A549 (cell line): Measurements from ENCODE around the gene ITGAV. TPM values are rescaled to one million over a fixed set of nuclear protein-coding genes. Genes with fewer than 3 reads are reported as not detected.

Source experiments
- ATAC-seq, 2 experiments: fragments of 200-7000 bp in 1 of 2; fragments of >200 bp in 1 of 2; cut with Nextera tagmentation in 1 of 2; cut with Tn5 transposase in 1 of 2; 3 replicates each; pipeline versions ENCODE4 v1.8.0 to v1.9.1; 2018 to 2020; ENCODE audit warnings: mild to moderate bottlenecking in 1 of 2, moderate library complexity in 1 of 2
- CTCF ChIA-PET: fragments of 300-600 bp; sonication (Branson Sonifier 250); formaldehyde crosslinking; extraction: SDS; loops from one replicate; lab custom pipeline; 2021; ENCODE audit warnings: antibody characterized with exemption, inconsistent platforms; lab: Yijun Ruan, JAX
- POLR2A ChIA-PET: fragments of 350-600 bp; formaldehyde crosslinking; extraction: SDS; loops from one replicate; lab custom pipeline; 2021; ENCODE audit warnings: antibody characterized with exemption, inconsistent platforms; lab: Yijun Ruan, JAX
- DNase-seq, 2 experiments: peaks; one replicate each; pipeline versions ENCODE4 v3.0.0 to v3.0.0-alpha.2; 2011 to 2016; ENCODE audit warnings: low read depth in 1 of 2, low spot score in 1 of 2
- FAIRE-seq: peaks from 2 replicates; lab custom pipeline; 2011; peaks lifted over from hg19 to GRCh38; lab: Jason Lieb, UNC
- H3K27ac ChIP-seq, 2 experiments: fragments of >200 bp; sonication (Bioruptor Twin); formaldehyde crosslinking; 3 replicates each; pipeline ENCODE4 v1.5.1; 2016 to 2017
- H3K4me1 ChIP-seq: fragments of >200 bp; sonication (Bioruptor Twin); formaldehyde crosslinking; 3 replicates; pipeline ENCODE4 v1.6.1; 2016
- H3K4me2 ChIP-seq: fragments of >200 bp; sonication (Bioruptor Twin); formaldehyde crosslinking; 3 replicates; pipeline ENCODE4 v1.6.1; 2016
- H3K4me3 ChIP-seq: fragments of >200 bp; sonication (Bioruptor Twin); formaldehyde crosslinking; 3 replicates; pipeline ENCODE4 v1.5.1; 2016
- H3K9me3 ChIP-seq: fragments of >200 bp; sonication (Bioruptor Twin); formaldehyde crosslinking; 3 replicates; pipeline ENCODE4 v1.6.1; 2016
- CBX2 ChIP-seq: fragments of 200-600 bp; sonication (generic); IDR thresholded peaks from 2 replicates; pipeline ENCODE4 v1.6.1; 2016; ENCODE audit warnings: low read depth, mild to moderate bottlenecking, borderline replicate concordance
- CHD4 ChIP-seq: fragments of 200-600 bp; sonication (generic); IDR thresholded peaks from 2 replicates; pipeline ENCODE4 v1.6.1; 2016; ENCODE audit warnings: antibody characterized with exemption, mild to moderate bottlenecking, borderline replicate concordance
- E2F6 ChIP-seq: IDR thresholded peaks from 2 replicates; pipeline ENCODE4 v1.6.1; 2012; ENCODE audit warnings: low read depth, borderline replicate concordance
- EHF ChIP-seq: fragments of 250-450 bp; sonication (Bioruptor Pico); IDR thresholded peaks from 2 replicates; pipeline ENCODE4 v1.5.0; 2020; ENCODE audit warnings: mild to moderate bottlenecking
- FOSB ChIP-seq: fragments of 250-450 bp; sonication (Bioruptor Pico); IDR thresholded peaks from 2 replicates; pipeline ENCODE4 v1.5.0; 2020; ENCODE audit warnings: mild to moderate bottlenecking, moderate library complexity
- FOSL2 ChIP-seq, 2 experiments: fragments of 450-650 bp in 1 of 2; fragments of >200 bp in 1 of 2; sonication (Bioruptor Twin) in 1 of 2; formaldehyde crosslinking; IDR thresholded peaks; 2 replicates each; pipeline versions ENCODE4 v1.5.0 to v1.6.1; 2016 to 2020; ENCODE audit warnings: mild to moderate bottlenecking in 1 of 2, moderate library complexity in 1 of 2
- GATA3 ChIP-seq: IDR thresholded peaks from 2 replicates; pipeline ENCODE4 v1.6.1; 2012; ENCODE audit warnings: borderline replicate concordance
- HES2 ChIP-seq: fragments of >200 bp; sonication (Bioruptor Twin); formaldehyde crosslinking; IDR thresholded peaks from 2 replicates; pipeline ENCODE4 v1.6.1; 2016
- HMGXB4 ChIP-seq: fragments of 250-450 bp; sonication (Bioruptor Pico); IDR thresholded peaks from 2 replicates; pipeline ENCODE4 v1.5.0; 2021; ENCODE audit warnings: mild to moderate bottlenecking, moderate library complexity, borderline replicate concordance
- HOXA7 ChIP-seq: fragments of 250-450 bp; sonication (Bioruptor Pico); IDR thresholded peaks from 2 replicates; pipeline ENCODE4 v1.5.0; 2020; ENCODE audit warnings: mild to moderate bottlenecking, moderate library complexity
- JUNB ChIP-seq: fragments of >200 bp; sonication (Bioruptor Twin); formaldehyde crosslinking; IDR thresholded peaks from 2 replicates; pipeline ENCODE4 v1.6.1; 2016
- KDM1A ChIP-seq: fragments of 200-600 bp; sonication (generic); IDR thresholded peaks from 2 replicates; pipeline ENCODE4 v1.6.1; 2016; ENCODE audit warnings: low read depth, mild to moderate bottlenecking
- KDM5A ChIP-seq: fragments of 200-600 bp; sonication (generic); IDR thresholded peaks from 2 replicates; pipeline ENCODE4 v1.6.1; 2016; ENCODE audit warnings: antibody characterized with exemption, mild to moderate bottlenecking
- MAFK ChIP-seq: fragments of 450-650 bp; IDR thresholded peaks from 2 replicates; pipeline ENCODE4 v1.6.1; 2014; ENCODE audit not compliant: partially characterized antibody
- MYC ChIP-seq: IDR thresholded peaks from 2 replicates; pipeline ENCODE4 v1.6.1; 2012; ENCODE audit warnings: mild to moderate bottlenecking, inconsistent platforms, low read length, improper control_type of control experiment, borderline replicate concordance
- PHF8 ChIP-seq: fragments of 200-600 bp; sonication (generic); IDR thresholded peaks from 2 replicates; pipeline ENCODE4 v1.6.1; 2016; ENCODE audit warnings: low read depth, mild to moderate bottlenecking, antibody characterized with exemption, moderate library complexity, borderline replicate concordance
- POLR2A ChIP-seq: IDR thresholded peaks from 2 replicates; pipeline ENCODE4 v1.6.1; 2012; ENCODE audit warnings: mild to moderate bottlenecking, low read length
- REST ChIP-seq: fragments of 200-600 bp; sonication (generic); IDR thresholded peaks from 2 replicates; pipeline ENCODE4 v1.6.1; 2016; ENCODE audit warnings: antibody characterized with exemption, mild to moderate bottlenecking, moderate library complexity
- RNF2 ChIP-seq: fragments of 200-600 bp; sonication (generic); IDR thresholded peaks from 2 replicates; pipeline ENCODE4 v1.6.1; 2016; ENCODE audit warnings: low read depth, mild to moderate bottlenecking, antibody characterized with exemption, moderate library complexity, borderline replicate concordance
- SMC3 ChIP-seq: fragments of >200 bp; sonication (Bioruptor Twin); formaldehyde crosslinking; IDR thresholded peaks from 3 replicates; pipeline ENCODE4 v1.6.1; 2018; ENCODE audit warnings: inconsistent platforms
- WGBS: methylation state at CpG from one replicate; pipeline ENCODE4 v1.1.6; 2017; ENCODE audit errors: missing lambda C conversion rate; 5-methylcytosine and 5-hydroxymethylcytosine counted together
- polyA plus RNA-seq, 4 experiments: library from polyadenylated mRNA; depleted of rRNA in 3 of 4; stranded (reverse); fragments of >200 nt; fragmentation: RNase III in 1 of 4; extraction: RNeasy Plus Mini Kit Qiagen cat#74134 plus additional on column Dnase treatment in 1 of 4; gene quantifications; 2 replicates in 3 of 4; 3 replicates in 1 of 4; pipeline ENCODE4 v1.2.3, GENCODE V29; 2011 to 2017

Gene ITGAV
- polyA plus RNA-seq, 2 of the 4 experiments (the other 2 are of a cell fraction) = 93.3 to 148 TPM

- FAIRE-seq (no peak), ATAC-seq (no peak), DNase-seq (no peak)
- no peak overlapping the region for H3K27ac ChIP-seq
- no peak for TF ChIP-seq MAFK
- TF ChIP-seq JUNB = no peak
- no peak for TF ChIP-seq HMGXB4 (CRISPR knock-in tag)
- no peak overlapping the region for H3K4me3 ChIP-seq
- POLR2A ChIA-PET = no interaction called here
- peaks cover 17% of the 10 kb centered on the region; the same call in 1 of the 3 replicates for H3K4me1 ChIP-seq
- CTCF ChIA-PET = interaction anchor here (1.5 to 2.4 kb wide), 2 partner anchors 25 to 114 kb away, joined by 5 to 8 read pairs; no protein-coding TSS in a partner anchor
- no peaks in the 10 kb centered on the region for H3K9me3 ChIP-seq
- no peak overlapping the region for H3K4me2 ChIP-seq
- 94% methylated on average over 4 of the region's 4 CpGs for WGBS
These were observed 27.3 kb downstream of the ITGAV start for GRCh38 chr2:186617148-186617547.

- H3K4me2 ChIP-seq = no peak overlapping the region
- H3K9me3 ChIP-seq = no peaks in the 10 kb centered on the region
- H3K4me3 ChIP-seq = no peak overlapping the region
- FAIRE-seq (no peak), ATAC-seq (no peak), DNase-seq (no peak)
- H3K4me1 ChIP-seq = peaks cover 10% of the 10 kb centered on the region; the same call in 1 of the 3 replicates
- no peak overlapping the region for H3K27ac ChIP-seq
- TF ChIP-seq GATA3 (no peak), SMC3 (no peak)
- CTCF ChIA-PET = interaction anchor here (1.5 to 2.4 kb wide), 2 partner anchors 24 to 114 kb away, joined by 5 to 8 read pairs; no protein-coding TSS in a partner anchor
- WGBS = 97% methylated on average over 1 of the region's 1 CpG
- POLR2A ChIA-PET = no interaction called here
These were observed 27.9 kb downstream of the ITGAV start for GRCh38 chr2:186617771-186618170.

- CTCF ChIA-PET = interaction anchor here (0.6 to 2.4 kb wide), 3 partner anchors 23 to 115 kb away, joined by 3 to 8 read pairs (median 5); no protein-coding TSS in a partner anchor
- no peak for ATAC-seq
These were observed 28.8 kb downstream of the ITGAV start for GRCh38 chr2:186618696-186619095.

More at GRCh38 chr2:186618696-186619095, 28.8 kb downstream of the ITGAV start:
- no peak for FAIRE-seq
- H3K4me1 ChIP-seq = peaks cover 9% of the 10 kb centered on the region; the same call in 1 of the 3 replicates
- 92% methylated on average over 1 of the region's 1 CpG for WGBS
- POLR2A ChIA-PET = no interaction called here
- DNase-seq = no peak
- no peak overlapping the region for H3K27ac ChIP-seq
- H3K4me3 ChIP-seq = no peak overlapping the region
- no peaks in the 10 kb centered on the region for H3K9me3 ChIP-seq
- H3K4me2 ChIP-seq = no peak overlapping the region
- TF ChIP-seq EHF (CRISPR knock-in tag) (no peak), GATA3 (no peak), CBX2 (no peak), HOXA7 (no peak), FOSB (CRISPR knock-in tag) (no peak), KDM1A (no peak), MYC (no peak), PHF8 (no peak), REST (no peak), CHD4 (no peak), POLR2A (no peak), E2F6 (no peak), KDM5A (no peak), RNF2 (no peak), HES2 (no peak), FOSL2 (IDR thresholded peaks at IDR 0.05) (no peak), FOSL2 (CRISPR knock-in tag; IDR thresholded peaks at IDR 0.05) (no peak)
